ENCODE data around the gene CIAO1. TPM values are rescaled to one million over a fixed set of nuclear protein-coding genes. Genes with fewer than 3 reads are reported as not detected.

The CIAO1 gene
- total and polyA plus RNA-seq, 2 of the 8 experiments (the other 6 are each of a cell fraction or from before 2014, with no cell fraction given), result 63.7 to 99.2 TPM

DNA sequence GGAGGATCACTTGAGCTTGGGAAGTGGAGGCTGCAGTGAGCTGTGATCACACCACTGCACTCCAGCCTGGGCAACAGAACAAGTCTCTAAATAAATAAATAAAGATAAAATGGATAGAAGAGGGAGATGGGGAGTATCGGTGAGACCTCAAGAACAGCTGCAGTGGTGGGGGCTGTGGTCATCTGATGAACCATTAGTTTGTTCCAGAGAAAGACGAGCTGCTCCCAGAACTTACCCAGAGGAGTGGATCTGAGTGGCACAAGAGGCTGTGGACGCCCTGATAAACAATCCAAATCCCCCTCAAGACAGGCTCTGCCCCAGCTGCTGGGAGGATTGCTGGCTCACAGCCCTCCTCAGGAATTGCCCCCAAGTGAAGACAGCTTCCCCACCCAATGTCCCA is 26.9 kb upstream of the CIAO1 start:
- FAIRE-seq (no peak), DNase-seq (ENCODE audit: low read depth in 1 of 2, low spot score in 2 of 2) (no peak)
- Histone ChIP-seq H4K20me1 (replicated peaks in 1 of 2; ENCODE audit: control insufficient read depth in 1 of 2, insufficient read depth in 2 of 2, low read length in 2 of 2) (no peaks in the 10 kb centered on the region), H3K4me2 (ENCODE audit: insufficient read depth in 1 of 2, low read depth in 2 of 2, low read length in 2 of 2) (no peak overlapping the region), H4K91ac (replicated peaks; ENCODE audit: insufficient read length, low read length) (no peak overlapping the region), H3K36me3 (ENCODE audit: control insufficient read depth in 2 of 4, insufficient read depth in 4 of 4, low read length in 3 of 4) (no peaks in the 10 kb centered on the region), H3K79me1 (ENCODE audit: low read depth, low read length) (no peaks in the 10 kb centered on the region), H3K9me3 (ENCODE audit: insufficient read depth in 2 of 2, low read depth in 1 of 2, low read length in 1 of 2) (no peaks in the 10 kb centered on the region), H2BK20ac (ENCODE audit: low read length) (no peak overlapping the region), H3K14ac (ENCODE audit: insufficient read length) (no peak overlapping the region), H3K18ac (ENCODE audit: extremely low read depth, low read length) (no peak overlapping the region), H3K56ac (replicated peaks; ENCODE audit: insufficient read length, low read depth, low read length) (no peak overlapping the region), H3K27me3 (replicated peaks in 1 of 4; ENCODE audit: control insufficient read depth in 3 of 4, extremely low read depth in 1 of 4, insufficient read depth in 3 of 4, low read length in 3 of 4) (no peaks in the 10 kb centered on the region), H3K79me2 (ENCODE audit: control insufficient read depth in 1 of 2, insufficient read depth in 2 of 2, low read length in 2 of 2) (no peaks in the 10 kb centered on the region), H3K4me1 (replicated peaks in 1 of 4; ENCODE audit: control insufficient read depth in 3 of 4, insufficient read depth in 4 of 4, low read length in 3 of 4) (peaks cover 0 to 3% (median 0%) of the 10 kb centered on the region in 4 experiments; a peak in 1 of 7 replicates), H3K4ac (replicated peaks; ENCODE audit: insufficient read length, low read depth, low read length) (no peak overlapping the region), H2BK15ac (ENCODE audit: low read length) (no peak overlapping the region), H3K9ac (replicated peaks in 1 of 4; ENCODE audit: extremely low read depth in 1 of 4, low read depth in 3 of 4, low read length in 3 of 4) (no peak overlapping the region), H2BK5ac (ENCODE audit: low read depth, low read length) (no peak overlapping the region), H3K27ac (ENCODE audit: low read depth, low read length) (no peak overlapping the region), H4K5ac (ENCODE audit: insufficient read length, low read depth, low read length) (no peak overlapping the region), H3K23ac (ENCODE audit: insufficient read length) (no peak overlapping the region), H2AK5ac (ENCODE audit: low read depth, low read length) (no peak overlapping the region), H3K23me2 (ENCODE audit: low read depth, low read length) (no peaks in the 10 kb centered on the region), H2AFZ (ENCODE audit: low read length) (no peak overlapping the region), H2BK12ac (ENCODE audit: low read depth, low read length) (no peak overlapping the region), H4K8ac (ENCODE audit: extremely low read depth, insufficient read depth, low read length) (no peak overlapping the region), H2BK120ac (replicated peaks; ENCODE audit: low read depth, low read length) (no peak overlapping the region), H3K4me3 (ENCODE audit: extremely low read depth in 1 of 4, insufficient read depth in 2 of 4, low read depth in 3 of 4, low read length in 4 of 4) (no peak overlapping the region)
- WGBS, 2 experiments (ENCODE audit: extremely low coverage in 1 of 2, insufficient coverage in 1 of 2, insufficient read length in 1 of 2, insufficient replicate concordance in 2 of 2, low coverage in 1 of 2, low lambda C conversion rate in 2 of 2, missing lambda C conversion rate in 1 of 2), result 81% methylated on average over 3 of the region's 3 CpGs; no CpG with 5 or more reads in 1 of the 2 experiments
- ChIA-PET CTCF (ENCODE audit: partially characterized antibody) (interaction anchor here (0.7 to 4.7 kb wide), 9 partner anchors 10 to 101 kb away, joined by 3 to 43 read pairs (median 5); partner anchors contain the start of gene ASTL), POLR2A (ENCODE audit: partially characterized antibody) (interaction anchor here (0.6 to 1.8 kb wide), 6 partner anchors 10 to 41 kb away, joined by 3 to 5 read pairs (median 3); partner anchors contain the start of gene STARD7)
- TF ChIP-seq EP300 (IDR thresholded peaks at IDR 0.05; ENCODE audit: borderline replicate concordance in 1 of 2, low read depth in 2 of 2, low read length in 2 of 2) (no peak), ZNF274 (IDR thresholded peaks at IDR 0.05; ENCODE audit: borderline replicate concordance, extremely low read depth, low read length) (no peak), HDAC2 (IDR thresholded peaks at IDR 0.05; ENCODE audit: borderline replicate concordance in 1 of 2, low read depth in 2 of 2, low read length in 2 of 2) (no peak), GABPA (IDR thresholded peaks at IDR 0.05; ENCODE audit: borderline replicate concordance, insufficient read depth, low read length) (no peak), TEAD4 (IDR thresholded peaks at IDR 0.05; ENCODE audit: low read depth, low read length) (no peak), BRCA1 (IDR thresholded peaks at IDR 0.05; ENCODE audit: low read depth, low read length) (no peak), CBX5 (IDR thresholded peaks at IDR 0.05; ENCODE audit: low read depth, low read length) (no peak), SP2 (IDR thresholded peaks at IDR 0.05; ENCODE audit: low read length) (no peak), BCL11A (IDR thresholded peaks at IDR 0.05; ENCODE audit: low read depth in 2 of 2, low read length in 2 of 2) (no peak), HDAC6 (IDR thresholded peaks at IDR 0.05; ENCODE audit: low read depth, low read length) (no peak)
- TF ChIP-seq, protein P1, sequence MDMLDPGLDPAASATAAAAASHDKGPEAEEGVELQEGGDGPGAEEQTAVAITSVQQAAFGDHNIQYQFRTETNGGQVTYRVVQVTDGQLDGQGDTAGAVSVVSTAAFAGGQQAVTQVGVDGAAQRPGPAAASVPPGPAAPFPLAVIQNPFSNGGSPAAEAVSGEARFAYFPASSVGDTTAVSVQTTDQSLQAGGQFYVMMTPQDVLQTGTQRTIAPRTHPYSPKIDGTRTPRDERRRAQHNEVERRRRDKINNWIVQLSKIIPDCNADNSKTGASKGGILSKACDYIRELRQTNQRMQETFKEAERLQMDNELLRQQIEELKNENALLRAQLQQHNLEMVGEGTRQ (IDR thresholded peaks at IDR 0.05; ENCODE audit: low read length), result no peak
- TF ChIP-seq, protein P2, sequence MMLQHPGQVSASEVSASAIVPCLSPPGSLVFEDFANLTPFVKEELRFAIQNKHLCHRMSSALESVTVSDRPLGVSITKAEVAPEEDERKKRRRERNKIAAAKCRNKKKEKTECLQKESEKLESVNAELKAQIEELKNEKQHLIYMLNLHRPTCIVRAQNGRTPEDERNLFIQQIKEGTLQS (IDR thresholded peaks at IDR 0.05; ENCODE audit: insufficient read depth, low read depth, low read length), result no peak

Data from H1 (cell line).